IPS DF 4.7 (cell line): ENCODE measurements around the gene AGBL5.
"Not testable (repeated sequence)": the region's sequence is repeated elsewhere in the genome, so short reads cannot be mapped to it uniquely, and the experiment has no call there.

Experiments used
- DNase-seq: peaks from one replicate; pipeline ENCODE4 v3.0.0-alpha.2; 2013; ENCODE audit warnings: low spot score; ENCODE audit errors: extremely low read depth

The AGBL5 gene

DNA sequence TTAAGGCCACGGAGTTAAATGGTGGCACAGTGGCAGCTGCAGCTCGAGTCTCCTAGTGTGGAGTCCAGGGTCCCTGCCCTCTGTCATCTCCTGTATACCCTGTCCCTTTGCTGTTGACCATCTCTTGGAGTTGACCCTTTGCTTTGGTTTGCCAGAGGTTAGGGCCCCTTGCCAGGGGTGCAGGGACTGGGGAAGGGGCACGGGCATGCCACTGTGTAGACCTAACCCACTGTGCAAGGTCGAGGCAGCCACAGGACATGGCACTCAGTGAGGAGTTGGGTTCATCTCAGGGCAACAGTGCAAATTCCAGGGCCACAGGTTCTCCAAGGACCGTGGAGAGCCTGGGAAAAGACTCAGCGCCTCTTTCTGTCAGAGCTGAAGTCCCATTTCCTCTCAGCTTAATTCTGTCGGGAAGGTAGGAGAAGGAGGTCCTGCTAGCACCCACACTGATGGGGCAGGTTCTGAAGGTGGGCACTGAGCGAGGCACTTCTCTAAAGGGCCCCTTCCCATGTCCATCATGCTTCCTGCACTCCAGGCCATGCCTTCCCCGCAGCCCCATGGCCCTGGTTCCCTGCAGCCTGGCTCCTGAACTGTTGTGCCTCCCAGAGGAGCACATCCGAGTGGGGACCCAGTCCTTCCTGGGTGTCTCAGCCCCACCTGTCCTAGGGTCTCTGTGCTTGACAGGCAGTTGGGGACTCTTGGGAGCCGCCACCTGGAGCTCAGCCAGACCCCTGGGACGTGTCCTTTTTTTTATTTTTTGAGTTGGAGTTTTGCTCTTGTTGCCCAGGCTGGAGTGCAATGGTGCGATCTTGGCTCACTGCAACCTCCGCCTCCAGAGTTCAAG, 37.9 kb downstream of the AGBL5 start:
- no peak for DNase-seq

GRCh38 chr2:27091746-27092695, 40.6 kb downstream of the AGBL5 start:
- no peak for DNase-seq

GRCh38 chr2:27092696-27093429, 41.4 kb downstream of the AGBL5 start:
- no peak for DNase-seq

DNA sequence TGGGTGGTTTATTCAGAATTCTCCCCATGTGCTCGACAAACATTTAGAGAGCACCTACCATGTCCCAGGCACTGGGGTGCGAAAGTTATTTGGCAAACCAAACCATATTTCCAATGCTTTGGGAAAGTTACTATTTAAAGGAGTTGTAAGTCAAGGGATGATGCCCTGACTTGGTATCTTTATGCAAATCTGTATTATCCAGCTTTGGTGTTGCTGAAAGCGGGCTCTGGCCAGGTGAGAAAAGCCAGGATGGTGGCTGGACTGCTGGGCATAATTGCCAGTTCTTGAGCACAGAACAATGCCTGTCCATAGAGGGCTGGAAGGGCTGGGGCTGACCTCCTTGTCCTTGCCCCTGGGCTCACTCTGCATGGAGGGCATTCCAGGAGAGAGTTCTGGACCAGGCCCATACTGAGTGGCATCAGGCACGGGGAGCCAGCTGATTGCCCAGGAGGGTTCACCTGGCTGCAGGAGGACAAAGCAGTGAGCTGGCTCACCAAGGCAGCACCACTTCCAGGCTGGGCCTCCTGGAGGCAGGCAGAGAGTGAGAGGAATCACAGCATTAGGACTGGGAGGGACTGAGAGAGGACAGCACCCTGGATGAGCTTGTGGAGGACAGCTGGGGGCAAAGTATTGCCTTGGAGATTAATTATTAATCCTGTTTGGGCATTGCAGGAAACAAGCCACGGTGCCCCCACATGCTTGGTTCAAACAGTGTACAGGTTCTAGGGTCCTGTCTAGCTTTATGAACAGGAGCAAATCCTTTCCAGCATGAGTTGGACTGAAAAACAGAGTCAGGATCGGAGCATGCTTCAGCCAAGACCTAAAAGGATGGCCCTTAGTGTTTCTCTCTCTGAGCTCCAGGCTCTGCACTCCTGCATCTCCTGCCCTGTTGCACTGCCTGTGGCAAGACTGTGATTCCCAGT, 42.2 kb downstream of the AGBL5 start:
- no peak for DNase-seq

GRCh38 chr2:27094353-27094984, 43.0 kb downstream of the AGBL5 start:
- no peak for DNase-seq

GRCh38 chr2:27095427-27095744, 43.9 kb downstream of the AGBL5 start:
- DNase-seq, result no peak

- no peak for DNase-seq
Measured at GRCh38 chr2:27095745-27096651, 44.5 kb downstream of the AGBL5 start.

- no peak for DNase-seq
Measured at GRCh38 chr2:27096748-27097297, 45.4 kb downstream of the AGBL5 start.

DNA sequence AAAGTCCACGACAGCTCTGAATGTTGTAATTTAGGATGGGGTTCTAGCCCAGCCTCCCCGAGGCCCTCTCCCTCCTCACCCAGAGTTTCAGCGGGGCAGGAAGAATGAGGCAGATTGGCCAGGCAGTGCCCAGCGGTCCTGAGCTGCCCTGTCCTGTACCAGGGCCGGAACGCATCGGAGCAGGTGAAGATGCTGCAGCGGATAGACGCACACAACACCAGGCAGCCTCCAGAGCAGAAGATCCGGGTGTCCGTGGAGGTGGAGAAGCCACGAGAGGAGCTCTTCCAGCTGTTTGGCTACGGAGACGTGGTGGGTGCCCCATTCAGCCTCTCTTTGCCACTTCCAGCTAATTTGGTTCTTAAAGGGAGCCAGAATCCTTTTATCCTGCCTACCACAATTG, 45.9 kb downstream of the AGBL5 start:
- no peak for DNase-seq

DNA sequence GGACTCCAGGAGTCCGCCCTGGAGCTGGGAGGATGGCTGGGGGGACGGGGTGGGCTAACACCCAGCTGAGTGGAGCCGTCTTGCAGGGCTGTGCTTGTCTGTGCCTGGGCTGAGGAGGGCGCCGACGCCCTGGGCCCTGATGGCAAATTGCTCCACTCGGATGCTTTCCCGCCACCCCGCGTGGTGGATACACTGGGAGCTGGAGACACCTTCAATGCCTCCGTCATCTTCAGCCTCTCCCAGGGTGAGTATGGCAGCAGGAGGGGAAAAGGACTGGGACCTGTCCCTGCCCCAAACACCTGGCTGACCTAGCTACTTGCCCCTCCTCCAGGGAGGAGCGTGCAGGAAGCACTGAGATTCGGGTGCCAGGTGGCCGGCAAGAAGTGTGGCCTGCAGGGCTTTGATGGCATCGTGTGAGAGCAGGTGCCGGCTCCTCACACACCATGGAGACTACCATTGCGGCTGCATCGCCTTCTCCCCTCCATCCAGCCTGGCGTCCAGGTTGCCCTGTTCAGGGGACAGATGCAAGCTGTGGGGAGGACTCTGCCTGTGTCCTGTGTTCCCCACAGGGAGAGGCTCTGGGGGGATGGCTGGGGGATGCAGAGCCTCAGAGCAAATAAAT, 48.0 kb downstream of the AGBL5 start:
- no peak for DNase-seq

- no peak for DNase-seq
Measured at GRCh38 chr2:27100036-27100435, 48.6 kb downstream of the AGBL5 start.

- DNase-seq, result no peak
Measured at GRCh38 chr2:27102329-27102728, 50.9 kb downstream of the AGBL5 start.

DNA sequence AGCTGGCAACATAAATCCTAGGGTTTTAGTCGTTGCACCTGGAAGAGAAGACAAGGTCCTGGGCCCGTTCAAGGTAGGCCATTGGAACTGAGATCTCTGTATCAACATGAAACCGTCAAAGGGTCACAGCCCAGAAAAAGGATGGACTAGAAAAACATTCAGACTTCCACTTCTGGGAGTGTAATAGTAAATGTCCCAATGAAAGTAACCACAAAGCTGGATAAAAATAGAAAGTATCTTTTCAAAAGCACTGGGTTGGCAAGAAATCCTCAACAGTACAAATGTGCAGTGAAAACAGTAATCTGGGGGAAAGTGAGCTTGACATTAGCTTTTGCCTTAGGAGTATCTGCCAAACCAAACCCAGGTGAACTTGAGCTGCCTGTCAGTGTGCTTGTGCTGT, 54.5 kb downstream of the AGBL5 start:
- no peak for DNase-seq

DNA sequence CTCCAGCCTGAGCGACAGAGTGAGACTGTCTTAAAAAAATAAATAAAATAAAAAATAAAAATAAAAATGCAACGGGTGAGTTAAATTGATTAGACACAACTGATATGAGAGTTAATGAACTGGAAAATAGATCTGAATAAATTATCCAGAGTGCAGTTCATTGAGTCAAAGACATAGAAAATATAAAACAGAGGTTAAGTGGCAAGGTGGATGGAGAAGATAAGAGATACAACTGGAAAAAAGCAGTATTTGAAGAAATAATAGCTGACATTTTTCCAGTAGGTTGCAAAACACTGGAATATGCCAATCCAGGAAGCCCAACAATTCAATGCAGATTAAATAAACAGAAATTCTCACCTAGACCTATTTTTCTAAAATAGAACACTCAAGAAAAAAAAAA, 56.8 kb downstream of the AGBL5 start:
- DNase-seq, result no peak

DNA sequence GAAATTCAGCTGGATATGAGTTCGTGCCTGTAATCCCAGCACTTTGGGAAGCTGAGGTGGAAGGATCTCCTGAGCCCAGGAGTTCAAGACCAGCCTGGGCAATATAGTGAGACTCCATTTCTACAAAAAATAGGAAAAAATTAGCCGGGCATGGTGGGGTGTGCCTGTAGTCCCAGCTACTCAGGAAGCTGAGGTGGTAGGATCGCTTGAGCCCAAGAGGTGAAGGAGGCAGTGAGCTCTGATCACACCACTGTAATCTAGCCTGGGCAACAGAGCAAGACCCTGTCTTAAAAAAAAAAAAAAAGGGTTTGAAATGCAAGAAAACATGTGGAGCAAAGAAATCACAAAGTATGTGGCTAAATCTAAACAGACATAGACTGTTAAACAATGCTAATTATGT, 57.6 kb downstream of the AGBL5 start:
- no peak for DNase-seq

- DNase-seq, result not testable (repeated sequence)
Measured at GRCh38 chr2:27110603-27111352, 59.3 kb downstream of the AGBL5 start.

DNA sequence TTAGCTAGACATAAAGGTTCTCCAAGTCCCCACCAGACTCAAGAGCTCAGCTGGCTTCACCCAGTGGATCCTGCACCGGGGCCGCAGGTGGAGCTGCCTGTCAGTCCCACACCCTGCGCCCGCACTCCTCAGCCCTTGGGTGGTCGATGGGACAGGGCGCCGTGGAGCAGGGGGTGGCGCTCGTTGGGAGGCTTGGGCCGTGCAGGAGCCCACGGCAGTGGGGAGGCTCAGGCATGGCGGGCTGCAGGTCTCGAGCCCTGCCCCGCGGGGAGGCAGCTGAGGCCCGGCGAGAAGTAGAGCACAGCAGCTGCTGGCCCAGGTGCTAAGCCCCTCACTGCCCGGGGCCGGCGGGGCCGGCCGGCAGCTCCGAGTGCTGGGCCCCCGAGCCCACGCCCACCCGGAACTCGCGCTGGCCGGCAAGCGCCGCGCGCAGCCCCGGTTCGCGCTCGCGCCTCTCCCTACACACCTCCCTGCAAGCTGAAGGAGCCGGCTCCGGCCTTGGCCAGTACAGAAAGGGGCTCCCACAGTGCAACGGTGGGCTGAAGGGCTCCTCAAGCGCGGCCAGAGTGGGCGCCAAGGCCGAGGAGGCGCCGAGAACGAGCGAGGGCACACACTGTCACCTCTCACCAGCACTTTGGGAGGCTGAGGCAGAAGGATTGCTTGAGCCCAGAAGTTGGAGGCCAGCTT, 60.1 kb downstream of the AGBL5 start:
- DNase-seq, result not testable (repeated sequence)
